K562 (cell line): ENCODE measurements around the gene ZNF747. TPM values are rescaled to one million over a fixed set of nuclear protein-coding genes. Genes with fewer than 3 reads are reported as not detected.
A peak's percentile ranks its signal among the peaks of the same experiment; 100 is the strongest.

Source experiments
- ARID3B ChIP-seq: fragments of 250-450 bp; sonication (Bioruptor Pico); IDR thresholded peaks from 2 replicates; pipeline ENCODE4 v1.4.0; 2020; ENCODE audit warnings: borderline replicate concordance
- ATF7 ChIP-seq: fragments of 450-650 bp; IDR thresholded peaks from 2 replicates; pipeline ENCODE4 v1.7.1; 2014; ENCODE audit warnings: mild to moderate bottlenecking, moderate library complexity
- BRD4 ChIP-seq: fragments of 200-600 bp; sonication (generic); IDR thresholded peaks from 2 replicates; pipeline ENCODE4 v1.6.1; 2017; ENCODE audit warnings: inconsistent platforms
- CBX8 ChIP-seq: fragments of 200-600 bp; sonication (generic); IDR thresholded peaks from 2 replicates; pipeline ENCODE4 v1.6.1; 2012; ENCODE audit warnings: borderline replicate concordance, mixed run types, low read depth, mild to moderate bottlenecking, moderate library complexity, mixed read lengths, low read length, control low read depth, inconsistent platforms; ENCODE audit not compliant: poor library complexity, severe bottlenecking; ENCODE audit errors: extremely low read depth
- CHD2 ChIP-seq: IDR thresholded peaks from 2 replicates; pipeline ENCODE4 v1.6.1; 2011; ENCODE audit warnings: low read depth, low read length
- HSF4 ChIP-seq: fragments of 250-450 bp; sonication (Bioruptor Pico); IDR thresholded peaks from 2 replicates; pipeline ENCODE4 v2.1.2; 2022; ENCODE audit warnings: mild to moderate bottlenecking, moderate library complexity, borderline replicate concordance
- KLF13 ChIP-seq: fragments of 450-650 bp; IDR thresholded peaks from 2 replicates; pipeline ENCODE4 v1.6.1; 2016; ENCODE audit warnings: missing genetic modification characterization, low read depth, mild to moderate bottlenecking, missing compliant biosample characterization, moderate library complexity, borderline replicate concordance
- LEF1 ChIP-seq: fragments of 450-650 bp; IDR thresholded peaks from 2 replicates; pipeline ENCODE4 v1.6.1; 2016; ENCODE audit warnings: mild to moderate bottlenecking
- MAFF ChIP-seq: IDR thresholded peaks from 2 replicates; pipeline ENCODE4 v1.6.1; 2012; ENCODE audit warnings: low read length, improper control_type of control experiment
- NCOA6 ChIP-seq: fragments of 450-650 bp; IDR thresholded peaks from 2 replicates; pipeline ENCODE4 v1.6.1; 2017; ENCODE audit warnings: mild to moderate bottlenecking
- PCBP2 ChIP-seq: fragments of 200-400 bp; formaldehyde crosslinking; IDR thresholded peaks from 2 replicates; pipeline ENCODE4 v1.6.1; 2018; ENCODE audit warnings: low read length, low read depth, mild to moderate bottlenecking, moderate library complexity; ENCODE audit not compliant: poor library complexity, severe bottlenecking
- RNF2 ChIP-seq: sonication (generic); IDR thresholded peaks from 2 replicates; pipeline ENCODE4 v1.6.1; 2016
- RUNX1 ChIP-seq: sonication (generic); IDR thresholded peaks from 2 replicates; pipeline ENCODE4 v1.6.1; 2016; ENCODE audit warnings: antibody characterized with exemption, low read depth
- TOE1 ChIP-seq, 2 experiments: fragments of 450-650 bp in 1 of 2; sonication (generic) in 1 of 2; formaldehyde crosslinking in 1 of 2; IDR thresholded peaks; 2 replicates each; pipeline versions ENCODE4 v1.7.1 to v1.8.0; 2016 to 2022; ENCODE audit warnings: borderline replicate concordance in 2 of 2, mild to moderate bottlenecking in 2 of 2, antibody characterized with exemption in 1 of 2, inconsistent platforms in 1 of 2, low read depth in 1 of 2, missing genetic modification reagents in 1 of 2, moderate library complexity in 1 of 2
- XRCC4 ChIP-seq: IDR thresholded peaks from one replicate; pipeline ENCODE4 v1.6.1; 2011; ENCODE audit not compliant: insufficient read depth, insufficient read length; ENCODE audit errors: extremely low read depth
- ZFX ChIP-seq: sonication (generic); formaldehyde crosslinking; IDR thresholded peaks from 2 replicates; pipeline ENCODE4 v1.8.0; 2022; ENCODE audit warnings: mild to moderate bottlenecking, missing genetic modification reagents, moderate library complexity
- ZKSCAN1 ChIP-seq: fragments of 150-350 bp; IDR thresholded peaks from 2 replicates; pipeline ENCODE4 v1.6.1; 2016; ENCODE audit warnings: low read depth, low read length
- ZNF217 ChIP-seq: sonication (generic); formaldehyde crosslinking; IDR thresholded peaks from 2 replicates; pipeline ENCODE4 v1.8.0; 2022; ENCODE audit warnings: mild to moderate bottlenecking, missing genetic modification reagents
- ZNF431 ChIP-seq: sonication (generic); formaldehyde crosslinking; IDR thresholded peaks from 2 replicates; pipeline ENCODE4 v1.8.0; 2022; ENCODE audit warnings: mild to moderate bottlenecking, missing genetic modification reagents
- ZNF436 ChIP-seq: fragments of 250-450, 450-650 bp; sonication (Bioruptor Pico); formaldehyde crosslinking; IDR thresholded peaks from 2 replicates; pipeline ENCODE4 v1.7.0; 2020; ENCODE audit warnings: mild to moderate bottlenecking
- ZNF696 ChIP-seq: fragments of 250-450 bp; sonication (Bioruptor Pico); conservative IDR thresholded peaks from 2 replicates; pipeline ENCODE4 v1.4.0; 2020; ENCODE audit warnings: mild to moderate bottlenecking, moderate library complexity
- polyA plus RNA-seq, 8 experiments: library from polyadenylated mRNA; depleted of rRNA in 4 of 8; stranded (reverse) in 5 of 8; unstranded in 3 of 8; fragments of >200 nt; fragmentation: Nextera tagmentation in 2 of 8; fragmentation: Illumina TruSeq in 1 of 8; extraction: Ambion mirVana in 2 of 8; extraction: Trizol in 1 of 8; gene quantifications; 2 replicates each; pipeline versions ENCODE4 v1.2.1 to v1.2.3, GENCODE V29; 2011 to 2014; ENCODE audit warnings: inconsistent platforms in 1 of 8, missing spikeins in 1 of 8
- total RNA-seq, 7 experiments: library from RNA; depleted of rRNA in 6 of 7; stranded (reverse); fragments of >200 nt in 6 of 7; fragmentation: Illumina TruSeq in 2 of 7; extraction: Trizol in 2 of 7; gene quantifications; 2 replicates each; pipeline versions ENCODE4 v1.2.1 to v1.2.3, GENCODE V29; 2011 to 2021; ENCODE audit warnings: low replicate concordance in 1 of 7
- TF ChIP-seq, protein P1 (sequence below): sonication (generic); formaldehyde crosslinking; IDR thresholded peaks from 2 replicates; pipeline ENCODE4 v1.5.0; 2020; ENCODE audit warnings: missing genetic modification reagents
- TF ChIP-seq, protein P2 (sequence below): IDR thresholded peaks from 2 replicates; pipeline ENCODE4 v1.6.1; 2014; ENCODE audit warnings: antibody characterized with exemption

Gene ZNF747
- total and polyA plus RNA-seq, 9 of the 15 experiments (the other 6 are each of a cell fraction or from before 2014, with no cell fraction given) = 0.14 to 3.3 (median 1.5) TPM

DNA sequence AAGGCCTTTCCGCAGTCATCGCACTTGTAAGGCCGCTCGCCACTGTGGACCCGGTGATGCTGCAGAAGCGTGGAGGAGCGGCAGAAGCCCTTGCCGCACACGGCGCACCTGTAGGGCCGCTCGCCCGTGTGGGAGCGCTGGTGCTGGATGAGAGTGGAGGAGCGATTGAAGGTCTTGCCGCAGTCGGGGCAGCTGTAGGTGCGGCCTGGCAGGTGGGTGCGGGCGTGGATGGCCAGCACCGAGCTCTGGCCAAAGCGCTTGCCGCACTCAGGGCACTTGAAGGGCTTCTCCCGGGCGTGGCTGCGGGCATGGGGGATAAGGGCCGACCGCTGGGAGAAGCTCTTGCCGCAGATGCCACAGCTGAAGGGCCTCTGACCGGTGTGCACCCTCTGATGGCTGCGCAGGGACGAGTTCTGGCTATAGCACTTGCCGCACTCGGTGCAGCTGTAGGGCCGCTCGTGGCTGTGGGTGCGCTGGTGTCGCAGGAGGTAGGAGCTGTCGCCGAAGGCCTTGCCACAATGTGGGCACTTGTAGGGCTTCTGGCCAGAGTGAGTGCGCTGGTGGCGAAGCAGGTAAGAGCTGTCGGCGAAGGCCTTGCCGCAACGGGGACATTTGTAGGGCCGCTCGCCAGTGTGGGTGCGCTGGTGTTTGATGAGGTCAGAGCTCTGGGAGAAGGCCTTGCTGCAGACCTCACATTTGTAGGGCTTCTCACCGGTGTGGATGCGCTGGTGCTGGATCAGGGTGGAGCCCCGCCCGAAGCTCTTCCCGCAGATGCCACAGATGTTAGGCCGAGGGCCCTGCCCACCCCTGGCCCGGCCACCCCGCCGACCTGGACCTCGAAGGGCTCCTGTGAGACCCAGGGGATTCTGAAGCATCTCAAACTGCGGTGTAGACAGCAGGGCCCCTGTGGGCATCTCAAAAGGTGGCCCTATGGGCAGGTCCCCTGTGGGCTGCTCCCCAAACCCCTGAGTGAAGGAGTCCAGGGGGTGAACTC, 9.8 kb downstream of the ZNF747 start (continued):
- TF ChIP-seq CBX8 = no peak
- TF ChIP-seq ATF7 = no peak
- TF ChIP-seq CHD2 = no peak
- no peak for TF ChIP-seq LEF1
- TF ChIP-seq KLF13 = no peak
- no peak for TF ChIP-seq HSF4
- TF ChIP-seq XRCC4 = no peak
- no peak for TF ChIP-seq RUNX1
- TF ChIP-seq ARID3B (CRISPR knock-in tag) = no peak
- TF ChIP-seq ZNF217 (CRISPR knock-in tag) = no peak
- TF ChIP-seq ZNF696 (CRISPR knock-in tag) = no peak
- TF ChIP-seq PCBP2 = no peak
- TF ChIP-seq, protein P1, sequence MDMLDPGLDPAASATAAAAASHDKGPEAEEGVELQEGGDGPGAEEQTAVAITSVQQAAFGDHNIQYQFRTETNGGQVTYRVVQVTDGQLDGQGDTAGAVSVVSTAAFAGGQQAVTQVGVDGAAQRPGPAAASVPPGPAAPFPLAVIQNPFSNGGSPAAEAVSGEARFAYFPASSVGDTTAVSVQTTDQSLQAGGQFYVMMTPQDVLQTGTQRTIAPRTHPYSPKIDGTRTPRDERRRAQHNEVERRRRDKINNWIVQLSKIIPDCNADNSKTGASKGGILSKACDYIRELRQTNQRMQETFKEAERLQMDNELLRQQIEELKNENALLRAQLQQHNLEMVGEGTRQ = no peak
- TF ChIP-seq ZKSCAN1 = 0 out of 2 replicates have a peak, but pooled peaks have one; percentile 0
- no peak for TF ChIP-seq NCOA6
- TF ChIP-seq RNF2 = 0 out of 2 replicates have a peak, but pooled peaks have one; percentile 10
- TF ChIP-seq ZFX = peak; percentile 33; the same call in 1 of the 2 replicates
- TF ChIP-seq ZNF431 (CRISPR knock-in tag) = no peak
- no peak for TF ChIP-seq ZNF436 (CRISPR knock-in tag)
- no peak for TF ChIP-seq BRD4
- TF ChIP-seq, protein P2, sequence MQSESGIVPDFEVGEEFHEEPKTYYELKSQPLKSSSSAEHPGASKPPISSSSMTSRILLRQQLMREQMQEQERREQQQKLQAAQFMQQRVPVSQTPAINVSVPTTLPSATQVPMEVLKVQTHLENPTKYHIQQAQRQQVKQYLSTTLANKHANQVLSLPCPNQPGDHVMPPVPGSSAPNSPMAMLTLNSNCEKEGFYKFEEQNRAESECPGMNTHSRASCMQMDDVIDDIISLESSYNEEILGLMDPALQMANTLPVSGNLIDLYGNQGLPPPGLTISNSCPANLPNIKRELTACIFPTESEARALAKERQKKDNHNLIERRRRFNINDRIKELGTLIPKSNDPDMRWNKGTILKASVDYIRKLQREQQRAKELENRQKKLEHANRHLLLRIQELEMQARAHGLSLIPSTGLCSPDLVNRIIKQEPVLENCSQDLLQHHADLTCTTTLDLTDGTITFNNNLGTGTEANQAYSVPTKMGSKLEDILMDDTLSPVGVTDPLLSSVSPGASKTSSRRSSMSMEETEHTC = no peak
- no peak for TF ChIP-seq TOE1 (IDR thresholded peaks at IDR 0.05; ENCODE audit: borderline replicate concordance)
- no peak for TF ChIP-seq TOE1 (CRISPR knock-in tag; IDR thresholded peaks at IDR 0.05; ENCODE audit: borderline replicate concordance, low read depth)
- TF ChIP-seq MAFF = no peak
